GM15510 (cell line): ENCODE data around the gene CDH23.

Source experiments
- POLR2A ChIP-seq: IDR thresholded peaks from 3 replicates; pipeline ENCODE4 v1.6.1; 2011; ENCODE audit warnings: borderline replicate concordance; ENCODE audit not compliant: insufficient read length; ENCODE audit errors: extremely low read depth

Gene CDH23

GRCh38 chr10:71555087-71555723 lies 158.5 kb downstream of the CDH23 start:
- no peak for TF ChIP-seq POLR2A

DNA sequence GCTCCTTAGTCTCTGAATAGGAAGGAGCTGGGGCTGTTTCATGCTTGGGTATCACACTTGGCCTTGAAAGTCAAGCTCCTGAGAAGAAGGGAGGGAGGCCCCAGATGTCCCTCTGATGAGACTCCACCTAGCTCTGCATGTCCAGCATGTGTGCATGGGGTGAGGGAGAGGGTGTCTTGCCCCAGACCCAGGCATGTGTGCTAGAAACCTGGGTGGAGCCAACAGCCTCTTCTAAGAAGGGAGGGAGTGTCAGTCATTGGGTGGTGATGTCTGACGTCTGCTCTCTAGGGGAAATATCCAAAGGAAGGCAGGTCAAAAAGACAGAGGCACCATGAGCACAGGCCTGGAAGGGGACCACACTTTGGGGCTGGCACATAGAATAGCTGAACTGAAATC lies 159.0 kb downstream of the CDH23 start:
- no peak for TF ChIP-seq POLR2A

DNA sequence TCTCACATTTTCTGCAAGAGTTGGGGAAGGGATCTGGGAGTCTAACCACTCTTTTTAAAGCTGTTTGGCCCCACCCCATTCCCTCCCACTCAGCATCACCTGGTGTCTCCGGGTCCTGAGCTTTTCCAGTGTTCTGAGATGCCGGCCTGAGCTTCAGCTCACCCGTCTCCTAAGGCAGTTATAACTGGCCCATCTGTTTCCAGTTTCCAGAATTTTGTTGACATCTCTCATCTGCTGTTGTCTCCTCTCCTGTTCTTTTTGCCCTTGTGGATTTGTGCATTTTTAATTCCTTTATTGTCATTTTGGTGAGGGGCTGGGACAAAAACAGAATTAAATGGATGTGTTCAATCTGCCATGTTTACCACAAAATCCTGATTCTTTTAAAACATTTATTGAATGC lies 162.3 kb downstream of the CDH23 start:
- no peak for TF ChIP-seq POLR2A

DNA sequence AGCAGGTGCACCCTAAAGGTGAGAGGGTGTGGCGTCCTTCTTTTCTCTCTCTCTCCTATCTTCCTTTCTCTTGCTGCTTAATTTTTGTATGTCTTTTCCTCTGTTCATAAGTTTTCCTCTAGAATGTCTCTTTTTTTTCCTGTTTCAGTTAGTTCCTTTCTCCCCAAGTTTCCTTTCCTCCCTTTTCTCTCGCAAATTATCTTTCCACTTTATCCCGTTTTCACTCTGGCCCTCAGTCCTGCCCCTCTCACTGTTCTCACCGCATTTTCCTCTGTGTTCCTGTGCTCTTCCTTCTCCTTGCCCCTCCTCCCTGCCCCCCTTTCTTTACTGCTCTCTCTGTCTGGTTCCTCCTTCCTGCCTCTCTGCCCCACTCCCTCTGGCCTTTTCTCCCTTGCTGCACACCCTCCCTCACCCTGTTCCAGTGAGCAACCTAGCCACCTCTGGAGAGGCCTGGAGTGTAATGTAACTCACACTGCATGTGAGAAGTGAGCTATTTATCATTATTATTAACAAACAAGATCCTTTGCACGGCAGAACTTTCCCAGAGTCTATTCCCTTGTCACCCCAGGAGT lies 164.4 kb downstream of the CDH23 start:
- no peak for TF ChIP-seq POLR2A

DNA sequence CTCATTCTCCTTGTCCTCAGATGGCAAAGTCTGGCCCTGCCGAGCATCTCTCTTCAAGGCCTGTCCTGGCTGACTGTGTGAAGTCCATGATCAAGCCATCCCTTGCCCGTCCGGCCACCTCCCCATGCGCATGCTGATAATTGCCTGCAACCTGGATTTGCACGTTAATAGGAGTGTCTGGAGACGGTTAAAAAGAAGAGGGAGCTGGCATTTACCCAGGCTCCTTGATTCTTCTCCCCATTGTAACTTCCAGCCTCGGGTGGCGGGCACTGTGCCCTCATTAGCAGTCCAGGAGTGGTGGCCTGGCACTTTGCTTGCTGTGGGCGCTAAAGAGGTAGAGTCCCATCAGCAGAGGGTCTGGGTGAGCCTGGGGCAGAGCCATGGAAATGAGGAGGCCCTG lies 165.5 kb downstream of the CDH23 start:
- no peak for TF ChIP-seq POLR2A

- no peak for TF ChIP-seq POLR2A
Observed at GRCh38 chr10:71562904-71563303, 166.2 kb downstream of the CDH23 start.

DNA sequence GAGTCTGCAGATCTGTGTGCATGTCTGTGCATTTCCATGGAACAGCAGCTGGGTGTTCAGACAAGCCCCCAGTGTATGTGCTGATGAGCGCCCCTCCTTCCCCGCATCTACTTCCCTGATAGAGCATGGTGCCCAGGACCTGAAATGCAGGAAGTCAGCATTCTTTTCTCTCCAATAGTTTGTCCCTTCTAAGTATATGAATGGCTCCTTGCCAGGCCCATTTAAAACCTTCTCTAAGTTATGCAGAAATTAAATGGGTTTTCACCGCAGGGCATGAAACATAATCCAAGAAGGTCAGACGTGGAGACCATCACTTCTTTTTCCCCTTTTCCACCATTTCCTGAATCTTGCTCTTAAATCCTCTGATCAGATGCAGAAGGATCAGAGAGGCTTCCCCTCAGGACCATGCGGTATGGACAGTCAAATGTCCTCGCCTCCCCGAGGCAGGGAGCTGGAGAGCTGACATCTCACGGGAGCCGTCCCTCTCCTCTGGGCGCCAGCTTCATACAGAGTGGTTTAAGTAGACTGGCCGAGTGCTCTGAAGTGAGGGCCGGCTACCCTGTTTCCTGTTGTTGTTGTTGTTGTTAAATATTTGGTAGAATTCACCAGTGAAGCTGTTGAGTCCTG lies 167.6 kb downstream of the CDH23 start:
- TF ChIP-seq POLR2A: no peak

- TF ChIP-seq POLR2A: no peak
Observed at GRCh38 chr10:71565284-71566000, 168.7 kb downstream of the CDH23 start.

DNA sequence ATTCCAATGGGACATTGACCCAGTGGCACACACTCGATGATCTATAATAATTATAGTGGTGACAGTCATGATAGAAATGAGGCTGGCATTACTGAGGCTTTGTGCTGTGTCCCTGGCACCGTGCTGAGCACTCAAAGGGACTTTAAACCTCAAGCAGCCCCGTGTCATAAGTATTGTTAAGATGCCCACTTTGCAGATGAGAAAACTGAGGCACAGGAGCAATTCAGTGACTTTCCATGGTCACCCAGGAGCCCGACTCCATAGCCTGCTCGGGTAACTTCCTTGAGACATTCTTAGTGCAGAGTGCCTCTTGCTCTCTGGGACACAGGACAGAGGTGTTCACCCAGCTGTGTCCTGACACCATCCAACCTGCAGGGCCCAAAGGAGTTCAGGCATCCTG lies 170.3 kb downstream of the CDH23 start:
- TF ChIP-seq POLR2A: no peak

DNA sequence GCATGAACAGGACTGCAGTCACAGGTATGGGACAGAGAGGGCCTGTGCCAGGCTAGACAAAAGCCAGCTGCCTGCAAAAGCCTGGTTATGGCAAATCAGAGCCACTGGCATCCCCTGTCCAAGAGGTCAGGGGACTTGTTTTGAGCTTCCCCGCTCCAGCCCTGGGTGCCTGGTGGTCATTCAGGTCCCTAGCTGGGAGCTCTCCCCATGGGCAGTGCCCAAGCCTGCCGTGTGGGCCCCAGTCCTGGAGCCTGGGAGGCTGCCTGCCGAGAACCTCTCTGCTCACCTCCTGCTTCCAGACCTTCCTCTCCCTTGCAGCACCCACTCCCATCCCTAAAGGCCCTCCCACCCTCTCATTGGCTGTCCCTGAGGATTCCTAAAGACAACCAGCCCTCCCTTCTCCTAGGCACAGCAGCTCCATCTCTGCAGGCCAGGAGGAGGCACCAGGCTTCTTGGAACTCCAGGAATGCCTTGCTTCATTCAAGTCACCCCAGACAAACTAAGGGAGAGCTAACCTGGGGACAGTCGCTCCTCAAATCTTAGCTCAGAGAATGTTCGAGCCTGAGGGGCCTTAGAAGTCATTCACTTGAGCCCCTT lies 172.3 kb downstream of the CDH23 start:
- no peak for TF ChIP-seq POLR2A

DNA sequence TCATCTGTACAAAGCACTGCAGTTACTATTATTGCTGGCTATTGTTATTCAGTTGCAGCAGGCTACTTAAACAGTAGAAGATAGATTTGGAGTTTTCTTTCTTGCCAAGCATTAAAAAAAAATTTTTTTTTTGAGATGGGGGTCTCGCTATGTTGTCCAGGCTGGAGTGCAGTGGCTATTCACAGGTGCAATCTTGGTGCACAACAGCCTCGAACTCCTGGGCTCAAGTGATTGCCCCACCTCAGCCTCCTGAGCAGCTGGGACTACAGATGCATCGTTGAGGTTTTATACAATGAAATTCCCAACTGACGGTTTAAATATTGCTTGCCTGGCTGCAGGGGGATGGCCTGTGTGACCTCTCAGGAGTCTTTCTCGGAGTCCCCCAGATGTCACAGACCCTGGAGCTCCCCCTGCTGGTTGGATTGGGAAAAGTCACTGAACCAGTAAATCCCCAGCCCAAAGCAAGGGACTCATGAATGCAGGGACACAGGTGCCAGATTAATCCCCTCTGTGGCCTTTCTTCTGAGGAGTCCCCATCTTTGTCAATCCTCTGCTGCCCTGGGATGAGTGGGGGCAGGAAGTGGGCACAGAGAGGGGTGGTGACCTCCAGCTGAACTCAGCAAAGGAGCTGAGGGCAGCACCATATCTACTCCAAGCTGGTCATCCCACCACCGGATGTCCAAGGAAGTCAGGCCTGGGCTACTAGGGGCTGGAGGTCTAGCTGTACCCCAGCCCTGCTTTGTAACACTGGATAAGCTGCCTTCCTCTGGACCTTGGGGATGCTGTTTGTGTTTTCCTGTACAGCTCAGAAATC lies 173.3 kb downstream of the CDH23 start:
- TF ChIP-seq POLR2A: no peak

- no peak for TF ChIP-seq POLR2A
Observed at GRCh38 chr10:71571460-71572175, 174.9 kb downstream of the CDH23 start.

GRCh38 chr10:71572962-71573361 lies 176.2 kb downstream of the CDH23 start:
- TF ChIP-seq POLR2A: no peak
